GM12874 (cell line): Measurements from ENCODE around the gene CA7.

Experiments used
- CTCF ChIP-seq: IDR thresholded peaks from 2 replicates; pipeline ENCODE4 v1.5.1; 2011; ENCODE audit warnings: low read depth, mild to moderate bottlenecking, control low read depth, low read length, moderate library complexity; ENCODE audit not compliant: insufficient read depth

CA7 gene

GRCh38 chr16:66811043-66811442 lies 33.2 kb upstream of the CA7 start:
- no peak for TF ChIP-seq CTCF

- TF ChIP-seq CTCF, result no peak
These were observed 29.5 kb upstream of the CA7 start for GRCh38 chr16:66814734-66815133.

- TF ChIP-seq CTCF, result no peak
These were observed 20.2 kb upstream of the CA7 start for GRCh38 chr16:66824006-66824405.

GRCh38 chr16:66830422-66831404 lies 13.5 kb upstream of the CA7 start, which contains the start of gene NAE1:
TSS of gene NAE1 (minus strand) at chr16:66830976. CDS start at chr16:66830899, 77 bp downstream.
- peak; percentile 100 for TF ChIP-seq CTCF

GRCh38 chr16:66832190-66832589 lies 12.0 kb upstream of the CA7 start:
- TF ChIP-seq CTCF, result no peak

GRCh38 chr16:66832661-66833305 lies 11.4 kb upstream of the CA7 start:
- TF ChIP-seq CTCF, result no peak

GRCh38 chr16:66834746-66835145 lies 9.5 kb upstream of the CA7 start:
- TF ChIP-seq CTCF, result no peak
